Adrenal gland (tissue), 5 donors: ENCODE data around the gene SPPL3.

ENCODE experiments used
- CTCF ChIP-seq, 6 experiments: fragments of 450-650 bp in 4 of 6; fragments of 200-600 bp in 2 of 6; sonication (generic) in 1 of 6; IDR thresholded peaks; 1 replicate in 5 of 6; 2 replicates in 1 of 6; pipeline versions ENCODE4 v1.5.1 to v1.8.0; 2016 to 2021; ENCODE audit warnings: antibody characterized with exemption in 6 of 6, mild to moderate bottlenecking in 2 of 6, moderate library complexity in 1 of 6
- POLR2A ChIP-seq, 2 donors: fragments of 450-650 bp; IDR thresholded peaks; one replicate each; pipeline ENCODE4 v1.6.1; 2017; ENCODE audit warnings: antibody characterized with exemption in 2 of 2, mild to moderate bottlenecking in 2 of 2, moderate library complexity in 1 of 2
- donor health status: DM: no; HTN: no; CAD: no.

GRCh38 chr12:120724720-120725119, 179.4 kb downstream of the SPPL3 start:
- TF ChIP-seq POLR2A (IDR thresholded peaks at IDR 0.05) = no peak
- no peak for TF ChIP-seq CTCF (IDR thresholded peaks at IDR 0.05)
